Adrenal gland (tissue), 5 donors: ENCODE results near the gene WRAP53.

Experiments
- CTCF ChIP-seq, 6 experiments: fragments of 450-650 bp in 4 of 6; fragments of 200-600 bp in 2 of 6; sonication (generic) in 1 of 6; IDR thresholded peaks; 1 replicate in 5 of 6; 2 replicates in 1 of 6; pipeline versions ENCODE4 v1.5.1 to v1.8.0; 2016 to 2021; ENCODE audit warnings: antibody characterized with exemption in 6 of 6, mild to moderate bottlenecking in 2 of 6, moderate library complexity in 1 of 6
- POLR2A ChIP-seq, 2 donors: fragments of 450-650 bp; IDR thresholded peaks; one replicate each; pipeline ENCODE4 v1.6.1; 2017; ENCODE audit warnings: antibody characterized with exemption in 2 of 2, mild to moderate bottlenecking in 2 of 2, moderate library complexity in 1 of 2
- donor health status: DM: no; HTN: no; CAD: no.

- TF ChIP-seq CTCF (IDR thresholded peaks at IDR 0.05) (no peak), POLR2A (IDR thresholded peaks at IDR 0.05) (no peak)
These were observed 20.8 kb downstream of the WRAP53 start for GRCh38 chr17:7709031-7709430.
